ENCODE results near the gene BACH2. TPM values are rescaled to one million over a fixed set of nuclear protein-coding genes. Genes with fewer than 3 reads are reported as not detected.

The BACH2 gene
- total and polyA plus RNA-seq, 2 donors (not counting 1 experiment from before 2014, with no cell fraction given) = 2.2 to 2.6 TPM

DNA sequence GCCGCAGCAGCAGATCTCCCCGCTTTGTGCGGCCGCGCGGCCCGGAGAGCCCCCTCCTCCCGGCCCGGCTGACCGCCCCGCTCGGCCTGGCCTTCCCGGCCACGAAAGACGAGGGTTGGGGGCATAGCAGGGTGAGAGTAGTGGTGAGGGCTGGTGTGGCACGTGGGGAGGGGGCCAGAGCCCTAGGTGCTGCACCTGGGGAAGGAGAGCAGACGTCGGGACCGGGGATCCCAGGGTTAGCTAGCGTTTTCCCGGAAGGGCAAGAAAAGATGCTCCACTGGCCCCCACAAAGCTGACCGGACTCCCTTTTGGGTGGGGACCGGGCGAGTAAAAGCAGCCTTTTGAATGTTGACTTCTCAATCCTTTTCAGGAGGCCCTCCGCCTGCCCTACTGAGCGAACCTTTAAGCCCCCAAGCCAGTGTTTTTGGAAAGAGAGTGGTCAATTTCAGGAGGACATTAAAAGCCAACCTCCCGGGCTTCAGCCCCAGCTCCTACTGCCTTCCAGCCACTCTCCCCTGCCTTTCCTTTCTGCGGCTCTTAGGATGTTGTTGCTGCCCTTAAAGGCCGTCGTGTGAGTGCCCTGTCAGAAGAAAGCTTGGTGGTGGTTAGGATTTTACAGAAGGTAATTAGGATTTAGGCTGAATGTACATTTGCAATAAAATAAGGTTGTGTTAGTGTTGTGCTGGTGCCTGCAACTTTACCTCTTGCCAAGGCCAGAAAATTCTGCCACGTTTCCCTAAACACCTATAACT, 648 bp upstream of the BACH2 start:
- Histone ChIP-seq H3K36me3 (ENCODE audit: control insufficient read depth, insufficient read depth, low read length) (no peaks in the 10 kb centered on the region), H4K20me1 (ENCODE audit: control insufficient read depth, extremely low read depth, insufficient read depth, low read length) (no peaks in the 10 kb centered on the region), H3K27me3 (ENCODE audit: control insufficient read depth, insufficient read depth, low read length) (peaks cover 2% of the 10 kb centered on the region), H3K27ac (ENCODE audit: insufficient read depth, low read length) (no peak overlapping the region), H3K9me3 (ENCODE audit: control insufficient read depth, insufficient read depth, low read depth, low read length) (no peaks in the 10 kb centered on the region), H3K4me2 (ENCODE audit: extremely low read depth, insufficient read depth, low read length) (peak overlapping the region; percentile 77), H3K9ac (ENCODE audit: insufficient read depth, low read length) (no peak overlapping the region), H3K4me3 (replicated peaks in 1 of 4; ENCODE audit: control extremely low read depth in 1 of 4, insufficient read depth in 1 of 4, low read depth in 3 of 4, low read length in 4 of 4) (peak overlapping the region; percentile 30 to 71 (median 38)), H3K4me1 (ENCODE audit: control insufficient read depth, extremely low read depth, insufficient read depth, low read length) (peaks cover 2% of the 10 kb centered on the region), H3K79me2 (ENCODE audit: control insufficient read depth, insufficient read depth, low read length) (no peaks in the 10 kb centered on the region), H2AFZ (ENCODE audit: low read length) (peak overlapping the region; percentile 68)
- DNase-seq (ENCODE audit: low read depth in 2 of 2) = no peak
- TF ChIP-seq EZH2 (IDR thresholded peaks at IDR 0.05; ENCODE audit: low read length, missing control alignments) = no peak
- TF ChIP-seq, protein P1, sequence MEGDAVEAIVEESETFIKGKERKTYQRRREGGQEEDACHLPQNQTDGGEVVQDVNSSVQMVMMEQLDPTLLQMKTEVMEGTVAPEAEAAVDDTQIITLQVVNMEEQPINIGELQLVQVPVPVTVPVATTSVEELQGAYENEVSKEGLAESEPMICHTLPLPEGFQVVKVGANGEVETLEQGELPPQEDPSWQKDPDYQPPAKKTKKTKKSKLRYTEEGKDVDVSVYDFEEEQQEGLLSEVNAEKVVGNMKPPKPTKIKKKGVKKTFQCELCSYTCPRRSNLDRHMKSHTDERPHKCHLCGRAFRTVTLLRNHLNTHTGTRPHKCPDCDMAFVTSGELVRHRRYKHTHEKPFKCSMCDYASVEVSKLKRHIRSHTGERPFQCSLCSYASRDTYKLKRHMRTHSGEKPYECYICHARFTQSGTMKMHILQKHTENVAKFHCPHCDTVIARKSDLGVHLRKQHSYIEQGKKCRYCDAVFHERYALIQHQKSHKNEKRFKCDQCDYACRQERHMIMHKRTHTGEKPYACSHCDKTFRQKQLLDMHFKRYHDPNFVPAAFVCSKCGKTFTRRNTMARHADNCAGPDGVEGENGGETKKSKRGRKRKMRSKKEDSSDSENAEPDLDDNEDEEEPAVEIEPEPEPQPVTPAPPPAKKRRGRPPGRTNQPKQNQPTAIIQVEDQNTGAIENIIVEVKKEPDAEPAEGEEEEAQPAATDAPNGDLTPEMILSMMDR (conservative IDR thresholded peaks at IDR 0.05 in 1 of 2, IDR thresholded peaks at IDR 0.05 in 1 of 2; ENCODE audit: low read depth in 1 of 2, low read length in 2 of 2) = no peak

DNA sequence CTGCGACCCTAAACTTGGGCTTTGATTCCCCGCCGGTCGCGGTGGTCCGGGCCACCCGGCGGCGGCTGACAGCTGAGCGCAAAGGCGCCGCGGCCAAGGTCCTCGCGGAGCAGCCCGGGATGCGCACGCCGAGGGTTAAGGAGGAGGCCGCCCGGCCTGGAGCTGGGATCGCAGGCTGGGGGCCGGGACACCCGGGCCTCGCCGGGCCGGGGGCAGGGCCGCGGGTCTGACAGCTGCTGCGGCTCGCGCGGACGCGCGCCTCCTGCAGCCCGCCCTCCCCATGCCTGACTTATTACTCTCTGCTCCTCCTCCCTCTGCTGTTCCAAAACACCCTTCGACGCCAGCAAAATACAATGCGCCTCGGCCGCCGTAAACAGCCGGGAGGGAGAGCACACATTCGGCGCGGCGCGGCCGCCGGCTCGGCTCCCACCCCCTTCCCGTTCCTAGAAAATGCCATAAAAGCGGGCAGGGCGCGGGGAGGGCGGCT, 746 bp downstream of the BACH2 start:
- Histone ChIP-seq H3K4me3 (replicated peaks in 1 of 4; ENCODE audit: control extremely low read depth in 1 of 4, insufficient read depth in 1 of 4, low read depth in 3 of 4, low read length in 4 of 4) (peak overlapping the region; percentile 60 to 71 (median 66)), H2AFZ (ENCODE audit: low read length) (peak overlapping the region; percentile 67), H3K27ac (ENCODE audit: insufficient read depth, low read length) (peak overlapping the region; percentile 47), H3K36me3 (ENCODE audit: control insufficient read depth, insufficient read depth, low read length) (no peaks in the 10 kb centered on the region), H3K79me2 (ENCODE audit: control insufficient read depth, insufficient read depth, low read length) (no peaks in the 10 kb centered on the region), H3K4me2 (ENCODE audit: extremely low read depth, insufficient read depth, low read length) (peak overlapping the region; percentile 83), H4K20me1 (ENCODE audit: control insufficient read depth, extremely low read depth, insufficient read depth, low read length) (no peaks in the 10 kb centered on the region), H3K9me3 (ENCODE audit: control insufficient read depth, insufficient read depth, low read depth, low read length) (no peaks in the 10 kb centered on the region), H3K4me1 (ENCODE audit: control insufficient read depth, extremely low read depth, insufficient read depth, low read length) (peaks cover 2% of the 10 kb centered on the region), H3K27me3 (ENCODE audit: control insufficient read depth, insufficient read depth, low read length) (no peaks in the 10 kb centered on the region), H3K9ac (ENCODE audit: insufficient read depth, low read length) (peak overlapping the region; percentile 69)
- peak; percentile 79 to 86 for DNase-seq (ENCODE audit: low read depth in 2 of 2)
- TF ChIP-seq, protein P1 (conservative IDR thresholded peaks at IDR 0.05 in 1 of 2, IDR thresholded peaks at IDR 0.05 in 1 of 2; ENCODE audit: low read depth in 1 of 2, low read length in 2 of 2) = no peak
- no peak for TF ChIP-seq EZH2 (IDR thresholded peaks at IDR 0.05; ENCODE audit: low read length, missing control alignments)

DNA sequence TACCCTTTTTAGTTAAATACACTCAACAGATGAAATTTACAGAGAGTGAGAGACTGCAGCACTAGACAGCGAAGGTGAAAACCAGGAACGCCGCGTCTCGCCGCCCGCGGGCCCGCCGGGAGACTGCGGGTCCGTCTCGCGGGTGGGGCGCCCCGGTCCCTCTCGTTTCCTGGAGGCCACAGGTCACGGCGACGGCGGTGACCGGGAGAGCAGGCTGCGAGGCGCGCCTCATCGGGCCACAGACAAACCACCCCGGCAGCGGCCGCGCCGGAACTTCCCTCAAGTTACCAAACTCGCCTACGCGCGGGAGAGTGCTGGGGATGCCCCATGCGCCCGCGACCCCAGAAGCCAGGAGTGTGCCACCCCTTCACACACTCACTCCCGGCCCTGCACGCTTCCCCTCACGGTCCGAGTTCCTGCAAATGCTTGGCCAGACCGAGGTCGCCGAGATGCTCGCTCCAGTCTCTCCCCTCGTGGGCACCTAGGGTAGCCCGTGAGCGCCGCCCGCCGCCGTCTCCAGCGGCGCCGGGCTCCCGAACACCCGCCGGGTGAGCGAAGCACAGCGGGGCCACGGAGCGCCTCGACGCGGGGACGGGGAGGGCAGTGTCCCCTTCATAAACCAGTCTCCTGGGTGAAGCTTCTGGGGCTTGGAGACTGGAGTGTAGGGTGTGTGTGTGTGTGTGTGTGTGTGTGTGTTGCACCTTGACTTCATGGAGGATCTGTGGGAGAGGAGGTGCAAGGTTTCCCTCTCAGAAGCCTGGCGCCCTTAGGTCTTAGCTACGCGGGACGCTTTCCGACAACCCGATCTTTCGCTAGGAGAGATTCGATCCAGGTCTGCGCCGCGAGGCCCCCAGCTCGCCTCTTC, 1.4 kb downstream of the BACH2 start:
- peak overlapping the region; percentile 67 for H2AFZ ChIP-seq (ENCODE audit: low read length)
- no peaks in the 10 kb centered on the region for H4K20me1 ChIP-seq (ENCODE audit: control insufficient read depth, extremely low read depth, insufficient read depth, low read length)
- no peaks in the 10 kb centered on the region for H3K79me2 ChIP-seq (ENCODE audit: control insufficient read depth, insufficient read depth, low read length)
- H3K4me3 ChIP-seq (replicated peaks in 1 of 4; ENCODE audit: control extremely low read depth in 1 of 4, insufficient read depth in 1 of 4, low read depth in 3 of 4, low read length in 4 of 4) = peak overlapping the region; percentile 63 to 71 (median 66)
- H3K9ac ChIP-seq (ENCODE audit: insufficient read depth, low read length) = peak overlapping the region; percentile 69
- peaks cover 2% of the 10 kb centered on the region for H3K4me1 ChIP-seq (ENCODE audit: control insufficient read depth, extremely low read depth, insufficient read depth, low read length)
- no peaks in the 10 kb centered on the region for H3K9me3 ChIP-seq (ENCODE audit: control insufficient read depth, insufficient read depth, low read depth, low read length)
- no peak for TF ChIP-seq EZH2 (IDR thresholded peaks at IDR 0.05; ENCODE audit: low read length, missing control alignments)
- TF ChIP-seq, protein P1 (conservative IDR thresholded peaks at IDR 0.05 in 1 of 2, IDR thresholded peaks at IDR 0.05 in 1 of 2; ENCODE audit: low read depth in 1 of 2, low read length in 2 of 2) = peak; percentile 24 to 29
- H3K27ac ChIP-seq (ENCODE audit: insufficient read depth, low read length) = peak overlapping the region; percentile 47
- peak overlapping the region; percentile 83 for H3K4me2 ChIP-seq (ENCODE audit: extremely low read depth, insufficient read depth, low read length)
- H3K27me3 ChIP-seq (ENCODE audit: control insufficient read depth, insufficient read depth, low read length) = no peaks in the 10 kb centered on the region
- peak; percentile 58 to 65 for DNase-seq (ENCODE audit: low read depth in 2 of 2)
- H3K36me3 ChIP-seq (ENCODE audit: control insufficient read depth, insufficient read depth, low read length) = no peaks in the 10 kb centered on the region

All from fibroblast of lung (primary cell).